SU-DHL-6 (cell line): ENCODE measurements around the gene TMEM248.
"Not testable (repeated sequence)": the region's sequence is repeated elsewhere in the genome, so short reads cannot be mapped to it uniquely, and the experiment has no call there.

Experiments used
- H2AFZ ChIP-seq: fragments of 200-600 bp; sonication (generic); 2 replicates; pipeline ENCODE4 v1.6.1; 2014; ENCODE audit warnings: low read depth, mild to moderate bottlenecking, moderate library complexity, mixed read lengths, antibody characterized with exemption, low read length; ENCODE audit not compliant: severe bottlenecking
- H3F3A ChIP-seq: fragments of 200-600 bp; shearing (Covaris generic); 2 replicates; pipeline ENCODE4 v1.6.0; 2016; ENCODE audit warnings: antibody characterized with exemption, mild to moderate bottlenecking; ENCODE audit not compliant: insufficient read depth
- H3K27ac ChIP-seq: fragments of 200-600 bp; sonication (generic); 2 replicates; pipeline ENCODE4 v1.5.1; 2016; ENCODE audit warnings: low read depth, mild to moderate bottlenecking, low read length, moderate library complexity, mixed read lengths
- H3K27me3 ChIP-seq: fragments of 200-600 bp; sonication (generic), shearing (Covaris generic); 2 replicates; pipeline ENCODE4 v1.6.0; 2014; ENCODE audit warnings: mild to moderate bottlenecking, low read length
- H3K36me3 ChIP-seq: fragments of 200-600 bp; sonication (generic); 2 replicates; pipeline ENCODE4 v1.6.1; 2014; ENCODE audit warnings: mild to moderate bottlenecking, low read length, mixed read lengths
- H3K4me2 ChIP-seq: fragments of 300-600, 200-600 bp; shearing (Covaris generic), sonication (generic); 2 replicates; pipeline ENCODE4 v1.6.0; 2014; ENCODE audit warnings: low read length, low read depth, mild to moderate bottlenecking; ENCODE audit not compliant: poor library complexity, severe bottlenecking
- H3K4me3 ChIP-seq: fragments of 200-600 bp; sonication (generic); 2 replicates; pipeline ENCODE4 v1.5.1; 2014; ENCODE audit warnings: antibody characterized with exemption, low read length, mild to moderate bottlenecking, mixed read lengths; ENCODE audit not compliant: insufficient read depth, poor library complexity, severe bottlenecking
- H3K79me2 ChIP-seq: fragments of 200-600 bp; sonication (generic); 2 replicates; pipeline ENCODE4 v1.6.1; 2014; ENCODE audit warnings: mild to moderate bottlenecking, low read length, moderate library complexity; ENCODE audit not compliant: insufficient read depth
- H3K9ac ChIP-seq: fragments of 200-600 bp; sonication (generic); 2 replicates; pipeline ENCODE4 v1.7.0; 2014; ENCODE audit warnings: mild to moderate bottlenecking, low read length
- H3K9me2 ChIP-seq: fragments of 200-600 bp; sonication (generic); replicated peaks from 2 replicates; pipeline ENCODE4 v1.6.1; 2014; ENCODE audit warnings: low read length; ENCODE audit not compliant: insufficient read depth
- H3K9me3 ChIP-seq: fragments of 200-600 bp; sonication (generic); 2 replicates; pipeline ENCODE4 v1.6.1; 2014; ENCODE audit warnings: low read length, mixed read lengths; ENCODE audit not compliant: insufficient read depth
- H4K20me1 ChIP-seq: fragments of 200-600 bp; sonication (generic); 2 replicates; pipeline ENCODE4 v1.6.1; 2014; ENCODE audit warnings: low read depth, mild to moderate bottlenecking, antibody characterized with exemption, low read length, moderate library complexity, mixed read lengths
- CTCF ChIP-seq: fragments of 200-600 bp; sonication (generic); IDR thresholded peaks from one replicate; pipeline ENCODE4 v1.5.1; 2017; ENCODE audit warnings: antibody characterized with exemption, mild to moderate bottlenecking, low read length, moderate library complexity; ENCODE audit not compliant: insufficient read depth, poor library complexity, severe bottlenecking
- EZH2phosphoT487 ChIP-seq: fragments of 200-600 bp; sonication (generic), shearing (Covaris generic); conservative IDR thresholded peaks from 2 replicates; pipeline ENCODE4 v1.6.1; 2018; ENCODE audit warnings: mild to moderate bottlenecking, antibody characterized with exemption, low read length, moderate library complexity, mixed read lengths

Gene TMEM248

GRCh38 chr7:67004145-67004544, 83.1 kb downstream of the TMEM248 start:
- H3K27ac ChIP-seq, H3K9me3 ChIP-seq, H3K4me2 ChIP-seq, H3K9ac ChIP-seq, H3F3A ChIP-seq, H3K4me3 ChIP-seq, H3K27me3 ChIP-seq, H4K20me1 ChIP-seq, H3K36me3 ChIP-seq, H2AFZ ChIP-seq, H3K9me2 ChIP-seq: not testable (repeated sequence)
- peaks cover 23% of the 10 kb centered on the region for H3K79me2 ChIP-seq

- no peak for TF ChIP-seq CTCF
- TF ChIP-seq EZH2phosphoT487 = no peak
- H3K9me3 ChIP-seq = no peaks in the 10 kb centered on the region
These were observed 85.9 kb downstream of the TMEM248 start for GRCh38 chr7:67006965-67007364.

More at GRCh38 chr7:67006965-67007364, 85.9 kb downstream of the TMEM248 start:
- Histone ChIP-seq H2AFZ (no peak overlapping the region), H3K27me3 (no peaks in the 10 kb centered on the region), H3K9me2 (no peaks in the 10 kb centered on the region), H4K20me1 (no peaks in the 10 kb centered on the region), H3K36me3 (no peaks in the 10 kb centered on the region), H3K9ac (no peak overlapping the region), H3K4me3 (no peak overlapping the region), H3K79me2 (peaks cover 21% of the 10 kb centered on the region), H3K4me2 (no peak overlapping the region), H3F3A (no peaks in the 10 kb centered on the region), H3K27ac (no peak overlapping the region)
